Astrocyte of the spinal cord (primary cell): ENCODE data around the gene HAO2.

Source experiments
- DNase-seq: peaks from one replicate; pipeline ENCODE4 v3.0.0; 2011; ENCODE audit warnings: low read depth, low spot score
- H3K4me3 ChIP-seq: 2 replicates; pipeline ENCODE4 v1.5.1; 2011; ENCODE audit warnings: low read depth, mild to moderate bottlenecking, low read length, moderate library complexity
- in situ Hi-C: cut with HindIII; loops from 2 replicates; pipeline ENCODE4 v1.10.0; 2017; ENCODE audit warnings: low sequenced_read_pairs
- TF ChIP-seq, protein P1 (sequence below): IDR thresholded peaks from 2 replicates; pipeline ENCODE4 v1.5.1; 2012; ENCODE audit warnings: low read depth, mild to moderate bottlenecking, low read length, inconsistent platforms

Gene HAO2

GRCh38 chr1:119358636-119359035 is 9.9 kb upstream of the HAO2 start:
- DNase-seq: no peak
- TF ChIP-seq, protein P1, sequence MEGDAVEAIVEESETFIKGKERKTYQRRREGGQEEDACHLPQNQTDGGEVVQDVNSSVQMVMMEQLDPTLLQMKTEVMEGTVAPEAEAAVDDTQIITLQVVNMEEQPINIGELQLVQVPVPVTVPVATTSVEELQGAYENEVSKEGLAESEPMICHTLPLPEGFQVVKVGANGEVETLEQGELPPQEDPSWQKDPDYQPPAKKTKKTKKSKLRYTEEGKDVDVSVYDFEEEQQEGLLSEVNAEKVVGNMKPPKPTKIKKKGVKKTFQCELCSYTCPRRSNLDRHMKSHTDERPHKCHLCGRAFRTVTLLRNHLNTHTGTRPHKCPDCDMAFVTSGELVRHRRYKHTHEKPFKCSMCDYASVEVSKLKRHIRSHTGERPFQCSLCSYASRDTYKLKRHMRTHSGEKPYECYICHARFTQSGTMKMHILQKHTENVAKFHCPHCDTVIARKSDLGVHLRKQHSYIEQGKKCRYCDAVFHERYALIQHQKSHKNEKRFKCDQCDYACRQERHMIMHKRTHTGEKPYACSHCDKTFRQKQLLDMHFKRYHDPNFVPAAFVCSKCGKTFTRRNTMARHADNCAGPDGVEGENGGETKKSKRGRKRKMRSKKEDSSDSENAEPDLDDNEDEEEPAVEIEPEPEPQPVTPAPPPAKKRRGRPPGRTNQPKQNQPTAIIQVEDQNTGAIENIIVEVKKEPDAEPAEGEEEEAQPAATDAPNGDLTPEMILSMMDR: no peak
- H3K4me3 ChIP-seq: no peak overlapping the region
- in situ Hi-C loops: no loop called here

- in situ Hi-C loops: no loop called here
- TF ChIP-seq, protein P1: no peak
- no peak for DNase-seq
- H3K4me3 ChIP-seq: no peak overlapping the region
Measured at GRCh38 chr1:119359730-119360129, 8.9 kb upstream of the HAO2 start.

DNA sequence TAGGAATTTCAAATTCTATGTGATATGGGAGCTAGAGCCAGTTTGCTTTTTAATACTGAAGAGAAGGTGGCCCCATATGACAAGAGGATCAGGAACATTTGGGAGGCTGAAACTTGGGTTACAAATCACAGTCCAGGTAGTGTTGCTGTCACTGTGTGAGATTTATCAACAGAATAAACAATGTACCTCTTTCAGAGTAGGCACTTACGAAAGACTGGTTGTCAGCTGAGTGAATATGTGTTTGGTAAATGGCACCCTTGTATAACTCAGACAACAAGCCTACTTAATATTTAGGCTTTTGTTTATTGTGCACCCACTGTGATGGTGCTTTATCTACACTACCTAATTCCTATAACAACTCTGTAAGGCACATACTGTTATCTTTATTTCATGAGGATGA is 7.4 kb upstream of the HAO2 start:
- TF ChIP-seq, protein P1: no peak
- no peak for DNase-seq
- in situ Hi-C loops: no loop called here
- no peak overlapping the region for H3K4me3 ChIP-seq

DNA sequence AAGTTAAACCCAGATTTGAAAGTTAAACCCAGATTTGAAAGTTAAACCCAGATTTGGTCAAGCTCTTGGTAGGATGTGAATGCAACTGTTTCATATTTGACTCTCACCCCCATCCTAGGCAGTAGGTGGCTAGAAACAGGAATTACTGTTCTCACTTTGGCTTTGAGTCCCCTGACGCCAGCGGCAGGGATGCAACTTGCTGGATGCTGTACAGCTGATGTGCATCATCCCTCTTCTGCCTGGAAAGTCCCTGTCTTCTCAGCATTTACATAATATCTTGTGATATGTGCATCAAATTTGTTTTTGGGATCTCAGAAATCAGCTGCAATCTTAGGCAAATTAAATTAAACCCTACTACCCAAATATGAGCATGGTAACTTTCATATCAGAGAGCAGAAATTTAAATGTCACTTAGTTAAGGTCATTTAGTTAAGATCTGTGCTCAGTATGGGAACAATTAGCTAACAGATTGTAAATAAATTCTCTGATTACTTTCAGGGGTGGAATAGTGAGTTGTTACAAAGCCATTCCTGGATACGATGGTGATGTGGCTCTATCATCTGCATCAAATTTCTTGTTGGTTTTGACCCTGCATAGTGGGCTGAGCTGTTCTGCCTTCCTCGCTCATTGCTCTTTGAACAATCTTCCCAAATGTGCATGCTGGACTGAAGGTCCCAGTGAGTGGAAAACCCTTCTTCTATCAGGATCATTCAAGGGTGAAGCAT is 6.8 kb upstream of the HAO2 start:
- H3K4me3 ChIP-seq: no peak overlapping the region
- in situ Hi-C loops: no loop called here
- no peak for DNase-seq
- TF ChIP-seq, protein P1: no peak

DNA sequence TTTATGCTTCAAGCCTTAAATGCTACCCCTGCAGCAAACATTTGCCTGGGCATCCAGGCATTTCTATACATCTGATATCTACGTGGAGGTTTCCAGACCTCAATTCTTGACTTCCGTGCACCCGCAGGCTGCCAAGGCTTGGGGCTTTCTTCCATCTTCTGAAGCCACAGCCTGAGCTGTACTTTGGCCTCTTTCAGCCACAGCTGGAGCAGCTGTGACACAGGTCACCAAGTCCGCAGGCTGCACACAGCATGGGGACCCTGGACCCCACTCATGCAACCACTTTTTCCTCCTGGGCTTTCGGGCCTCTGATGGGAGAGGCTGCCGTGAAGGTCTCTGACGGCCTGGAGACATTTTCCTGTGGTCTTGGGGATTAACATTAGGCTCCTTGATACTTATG is 5.4 kb upstream of the HAO2 start:
- TF ChIP-seq, protein P1: no peak
- in situ Hi-C loops: no loop called here
- no peak overlapping the region for H3K4me3 ChIP-seq
- no peak for DNase-seq

GRCh38 chr1:119364640-119365039 is 3.9 kb upstream of the HAO2 start:
- TF ChIP-seq, protein P1: no peak
- no peak overlapping the region for H3K4me3 ChIP-seq
- in situ Hi-C loops: no loop called here
- DNase-seq: no peak
